ENCODE data around the gene PTAR1.
"Not testable (repeated sequence)": the region's sequence is repeated elsewhere in the genome, so short reads cannot be mapped to it uniquely, and the experiment has no call there.

PTAR1 gene

GRCh38 chr9:69759421-69760277 lies at the start of gene PTAR1:
Gene PTAR1, minus strand, starts transcription at chr9:69760011. Its CDS starts 73 bp downstream, at chr9:69759938.
- peaks cover 34% of the 10 kb centered on the region for H3K4me1 Mint-ChIP-seq (ENCODE audit: low read depth)
- H3K27me3 Mint-ChIP-seq, result no peaks in the 10 kb centered on the region
- peaks cover 8% of the 10 kb centered on the region for H3K36me3 Mint-ChIP-seq
- peak within 1 kb of the TSS; percentile 95 for H3K4me3 Mint-ChIP-seq
- H3K9me3 Mint-ChIP-seq (ENCODE audit: low read depth), result no peaks in the 10 kb centered on the region
- H3K27ac Mint-ChIP-seq, result peak within 1 kb of the TSS; percentile 94

GRCh38 chr9:69809304-69809863 lies 49.6 kb upstream of the PTAR1 start:
- no peaks in the 10 kb centered on the region for H3K36me3 Mint-ChIP-seq
- no peaks in the 10 kb centered on the region for H3K27me3 Mint-ChIP-seq
- no peak overlapping the region for H3K27ac Mint-ChIP-seq
- peaks cover 1% of the 10 kb centered on the region for H3K4me1 Mint-ChIP-seq (ENCODE audit: low read depth)
- no peak overlapping the region for H3K4me3 Mint-ChIP-seq
- H3K9me3 Mint-ChIP-seq (ENCODE audit: low read depth), result no peaks in the 10 kb centered on the region

- Mint-ChIP-seq H3K36me3 (no peaks in the 10 kb centered on the region), H3K4me1 (ENCODE audit: low read depth) (no peaks in the 10 kb centered on the region), H3K4me3 (no peak overlapping the region), H3K9me3 (ENCODE audit: low read depth) (no peaks in the 10 kb centered on the region), H3K27ac (no peak overlapping the region), H3K27me3 (no peaks in the 10 kb centered on the region)
These were observed 46.8 kb upstream of the PTAR1 start for GRCh38 chr9:69806627-69807026.

GRCh38 chr9:69805962-69806515 lies 46.2 kb upstream of the PTAR1 start:
- Mint-ChIP-seq H3K27ac (no peak overlapping the region), H3K27me3 (no peaks in the 10 kb centered on the region), H3K4me1 (ENCODE audit: low read depth) (no peaks in the 10 kb centered on the region), H3K4me3 (no peak overlapping the region), H3K9me3 (ENCODE audit: low read depth) (no peaks in the 10 kb centered on the region), H3K36me3 (no peaks in the 10 kb centered on the region)

GRCh38 chr9:69801989-69802388 lies 42.2 kb upstream of the PTAR1 start:
- H3K27me3 Mint-ChIP-seq, result peaks cover 4% of the 10 kb centered on the region
- H3K4me3 Mint-ChIP-seq, result no peak overlapping the region
- H3K36me3 Mint-ChIP-seq, result no peaks in the 10 kb centered on the region
- H3K9me3 Mint-ChIP-seq (ENCODE audit: low read depth), result no peaks in the 10 kb centered on the region
- no peaks in the 10 kb centered on the region for H3K4me1 Mint-ChIP-seq (ENCODE audit: low read depth)
- H3K27ac Mint-ChIP-seq, result no peak overlapping the region

- H3K27ac Mint-ChIP-seq; H3K9me3 Mint-ChIP-seq (ENCODE audit: low read depth); H3K4me1 Mint-ChIP-seq (ENCODE audit: low read depth); H3K27me3 Mint-ChIP-seq; H3K36me3 Mint-ChIP-seq; H3K4me3 Mint-ChIP-seq: not testable (repeated sequence)
These were observed 40.2 kb upstream of the PTAR1 start for GRCh38 chr9:69800027-69800426.

- H3K27me3 Mint-ChIP-seq; H3K36me3 Mint-ChIP-seq; H3K4me3 Mint-ChIP-seq; H3K4me1 Mint-ChIP-seq (ENCODE audit: low read depth); H3K9me3 Mint-ChIP-seq (ENCODE audit: low read depth); H3K27ac Mint-ChIP-seq: not testable (repeated sequence)
These were observed 39.7 kb upstream of the PTAR1 start for GRCh38 chr9:69799521-69799920.

GRCh38 chr9:69798744-69799143 lies 38.9 kb upstream of the PTAR1 start:
- Mint-ChIP-seq H3K4me1 (ENCODE audit: low read depth) (no peaks in the 10 kb centered on the region), H3K36me3 (no peaks in the 10 kb centered on the region), H3K27ac (no peak overlapping the region), H3K4me3 (no peak overlapping the region), H3K27me3 (peaks cover 5% of the 10 kb centered on the region), H3K9me3 (ENCODE audit: low read depth) (no peaks in the 10 kb centered on the region)

- H3K27ac Mint-ChIP-seq, result no peak overlapping the region
- no peaks in the 10 kb centered on the region for H3K4me1 Mint-ChIP-seq (ENCODE audit: low read depth)
- H3K36me3 Mint-ChIP-seq, result no peaks in the 10 kb centered on the region
- no peak overlapping the region for H3K4me3 Mint-ChIP-seq
- H3K9me3 Mint-ChIP-seq (ENCODE audit: low read depth), result no peaks in the 10 kb centered on the region
- H3K27me3 Mint-ChIP-seq, result peaks cover 11% of the 10 kb centered on the region
These were observed 37.9 kb upstream of the PTAR1 start for GRCh38 chr9:69797675-69798074.

- no peaks in the 10 kb centered on the region for H3K36me3 Mint-ChIP-seq
- H3K4me1 Mint-ChIP-seq (ENCODE audit: low read depth), result no peaks in the 10 kb centered on the region
- peaks cover 14% of the 10 kb centered on the region for H3K27me3 Mint-ChIP-seq
- no peaks in the 10 kb centered on the region for H3K9me3 Mint-ChIP-seq (ENCODE audit: low read depth)
- H3K4me3 Mint-ChIP-seq, result no peak overlapping the region
- H3K27ac Mint-ChIP-seq, result no peak overlapping the region
These were observed 34.5 kb upstream of the PTAR1 start for GRCh38 chr9:69794356-69794755.

- H3K27ac Mint-ChIP-seq, result no peak overlapping the region
- peaks cover 2% of the 10 kb centered on the region for H3K36me3 Mint-ChIP-seq
- no peaks in the 10 kb centered on the region for H3K4me1 Mint-ChIP-seq (ENCODE audit: low read depth)
- peaks cover 5% of the 10 kb centered on the region for H3K27me3 Mint-ChIP-seq
- no peak overlapping the region for H3K4me3 Mint-ChIP-seq
- no peaks in the 10 kb centered on the region for H3K9me3 Mint-ChIP-seq (ENCODE audit: low read depth)
These were observed 25.9 kb upstream of the PTAR1 start for GRCh38 chr9:69785757-69786156.

- Mint-ChIP-seq H3K4me3 (no peak overlapping the region), H3K4me1 (ENCODE audit: low read depth) (no peaks in the 10 kb centered on the region), H3K27ac (no peak overlapping the region), H3K27me3 (no peaks in the 10 kb centered on the region), H3K36me3 (no peaks in the 10 kb centered on the region), H3K9me3 (ENCODE audit: low read depth) (no peaks in the 10 kb centered on the region)
These were observed 13.4 kb upstream of the PTAR1 start for GRCh38 chr9:69773258-69773657.

GRCh38 chr9:69771775-69772418 lies 12.1 kb upstream of the PTAR1 start:
- H3K4me3 Mint-ChIP-seq, result no peak overlapping the region
- H3K36me3 Mint-ChIP-seq, result no peaks in the 10 kb centered on the region
- no peaks in the 10 kb centered on the region for H3K9me3 Mint-ChIP-seq (ENCODE audit: low read depth)
- H3K27me3 Mint-ChIP-seq, result no peaks in the 10 kb centered on the region
- no peaks in the 10 kb centered on the region for H3K4me1 Mint-ChIP-seq (ENCODE audit: low read depth)
- no peak overlapping the region for H3K27ac Mint-ChIP-seq

GRCh38 chr9:69768716-69769115 lies 8.9 kb upstream of the PTAR1 start:
- Mint-ChIP-seq H3K27me3 (no peaks in the 10 kb centered on the region), H3K9me3 (ENCODE audit: low read depth) (no peaks in the 10 kb centered on the region), H3K4me1 (ENCODE audit: low read depth) (no peaks in the 10 kb centered on the region), H3K27ac (no peak overlapping the region), H3K4me3 (no peak overlapping the region), H3K36me3 (no peaks in the 10 kb centered on the region)

- H3K4me1 Mint-ChIP-seq (ENCODE audit: low read depth), result no peaks in the 10 kb centered on the region
- no peaks in the 10 kb centered on the region for H3K36me3 Mint-ChIP-seq
- H3K27ac Mint-ChIP-seq, result no peak overlapping the region
- H3K27me3 Mint-ChIP-seq, result no peaks in the 10 kb centered on the region
- no peaks in the 10 kb centered on the region for H3K9me3 Mint-ChIP-seq (ENCODE audit: low read depth)
- no peak overlapping the region for H3K4me3 Mint-ChIP-seq
These were observed 8.3 kb upstream of the PTAR1 start for GRCh38 chr9:69768101-69768500.
